Measurements from ENCODE around the gene ATRIP.
"Not testable (repeated sequence)": the region's sequence is repeated elsewhere in the genome, so short reads cannot be mapped to it uniquely, and the experiment has no call there.

ATRIP gene

GRCh38 chr3:48436855-48437254, 9.7 kb upstream of the ATRIP start:
- no peak for DNase-seq (ENCODE audit: low read depth)

GRCh38 chr3:48437812-48438211, 8.7 kb upstream of the ATRIP start:
- DNase-seq (ENCODE audit: low read depth), result no peak

GRCh38 chr3:48439820-48440589, 6.5 kb upstream of the ATRIP start, which contains the start of the genes CCDC51 and TMA7:
Gene CCDC51, minus strand, starts transcription at chr3:48440119. Its CDS starts 4,991 bp downstream, at chr3:48435128.
Gene TMA7, plus strand, starts transcription at chr3:48440257. Its CDS starts 40 bp downstream, at chr3:48440297.
- DNase-seq (ENCODE audit: low read depth), result peak; percentile 98

- no peak for DNase-seq (ENCODE audit: low read depth)
Observed at GRCh38 chr3:48440590-48440958, 6.0 kb upstream of the ATRIP start.

GRCh38 chr3:48441940-48442339, 4.6 kb upstream of the ATRIP start:
- no peak for DNase-seq (ENCODE audit: low read depth)

GRCh38 chr3:48445277-48445882, 1.2 kb upstream of the ATRIP start:
- no peak for DNase-seq (ENCODE audit: low read depth)

- no peak for DNase-seq (ENCODE audit: low read depth)
Observed at GRCh38 chr3:48446043-48446424, 503 bp upstream of the ATRIP start.

GRCh38 chr3:48451270-48451669, 4.7 kb downstream of the ATRIP start:
- no peak for DNase-seq (ENCODE audit: low read depth)

GRCh38 chr3:48456456-48456855, 9.9 kb downstream of the ATRIP start:
- DNase-seq (ENCODE audit: low read depth), result no peak

GRCh38 chr3:48459331-48459730, 12.8 kb downstream of the ATRIP start:
- no peak for DNase-seq (ENCODE audit: low read depth)

GRCh38 chr3:48459773-48460516, 13.4 kb downstream of the ATRIP start:
- DNase-seq (ENCODE audit: low read depth), result no peak

- no peak for DNase-seq (ENCODE audit: low read depth)
Observed at GRCh38 chr3:48460517-48460902, 14.0 kb downstream of the ATRIP start.

GRCh38 chr3:48461767-48462166, 15.2 kb downstream of the ATRIP start:
- DNase-seq (ENCODE audit: low read depth), result not testable (repeated sequence)

GRCh38 chr3:48463703-48464102, 17.2 kb downstream of the ATRIP start:
- no peak for DNase-seq (ENCODE audit: low read depth)

- DNase-seq (ENCODE audit: low read depth), result no peak
Observed at GRCh38 chr3:48464713-48465221, 18.2 kb downstream of the ATRIP start.

GRCh38 chr3:48465237-48465530, 18.6 kb downstream of the ATRIP start:
- DNase-seq (ENCODE audit: low read depth), result no peak

- DNase-seq (ENCODE audit: low read depth), result peak; percentile 68
Observed at GRCh38 chr3:48465531-48466378, 19.2 kb downstream of the ATRIP start.

- no peak for DNase-seq (ENCODE audit: low read depth)
Observed at GRCh38 chr3:48466386-48467109, 20.0 kb downstream of the ATRIP start.

- no peak for DNase-seq (ENCODE audit: low read depth)
Observed at GRCh38 chr3:48467110-48467454, 20.5 kb downstream of the ATRIP start.

- DNase-seq (ENCODE audit: low read depth), result no peak
Observed at GRCh38 chr3:48467473-48468267, 21.1 kb downstream of the ATRIP start.

- DNase-seq (ENCODE audit: low read depth), result no peak
Observed at GRCh38 chr3:48468329-48468731, 21.8 kb downstream of the ATRIP start.
